ENCODE data around the gene ZSCAN10.
A peak's percentile ranks its signal among the peaks of the same experiment; 100 is the strongest.

ZSCAN10 gene

GRCh38 chr16:3065742-3066439, 33.2 kb downstream of the ZSCAN10 start:
- peak; percentile 38 for ATAC-seq (replicated peaks)
- peak overlapping the region; percentile 98 to 99 for H3K27ac Mint-ChIP-seq
- no peaks in the 10 kb centered on the region for H3K27me3 Mint-ChIP-seq
- no peak for DNase-seq
- peak overlapping the region; percentile 100 for H3K4me3 Mint-ChIP-seq
- H3K4me1 Mint-ChIP-seq (ENCODE audit: low read depth in 2 of 2), result peaks cover 51 to 57% of the 10 kb centered on the region in 2 donors
- H3K36me3 Mint-ChIP-seq (ENCODE audit: insufficient read depth), result peaks cover 56% of the 10 kb centered on the region
- no peaks in the 10 kb centered on the region for H3K9me3 Mint-ChIP-seq

GRCh38 chr16:3065069-3065741, 33.9 kb downstream of the ZSCAN10 start, which contains the start of gene IL32:
Gene IL32 (plus strand): TSS chr16:3065640. CDS start chr16:3065812, 172 bp downstream.
- peaks cover 49 to 58% of the 10 kb centered on the region in 2 donors for H3K4me1 Mint-ChIP-seq (ENCODE audit: low read depth in 2 of 2)
- ATAC-seq (replicated peaks), result peak; percentile 65
- H3K27ac Mint-ChIP-seq, result peak within 1 kb of the TSS; percentile 98 to 99
- H3K4me3 Mint-ChIP-seq, result peak within 1 kb of the TSS; percentile 100
- H3K27me3 Mint-ChIP-seq, result no peaks in the 10 kb centered on the region
- H3K36me3 Mint-ChIP-seq (ENCODE audit: insufficient read depth), result peaks cover 50% of the 10 kb centered on the region
- peak; percentile 50 to 57 (median 51) for DNase-seq
- no peaks in the 10 kb centered on the region for H3K9me3 Mint-ChIP-seq

DNA sequence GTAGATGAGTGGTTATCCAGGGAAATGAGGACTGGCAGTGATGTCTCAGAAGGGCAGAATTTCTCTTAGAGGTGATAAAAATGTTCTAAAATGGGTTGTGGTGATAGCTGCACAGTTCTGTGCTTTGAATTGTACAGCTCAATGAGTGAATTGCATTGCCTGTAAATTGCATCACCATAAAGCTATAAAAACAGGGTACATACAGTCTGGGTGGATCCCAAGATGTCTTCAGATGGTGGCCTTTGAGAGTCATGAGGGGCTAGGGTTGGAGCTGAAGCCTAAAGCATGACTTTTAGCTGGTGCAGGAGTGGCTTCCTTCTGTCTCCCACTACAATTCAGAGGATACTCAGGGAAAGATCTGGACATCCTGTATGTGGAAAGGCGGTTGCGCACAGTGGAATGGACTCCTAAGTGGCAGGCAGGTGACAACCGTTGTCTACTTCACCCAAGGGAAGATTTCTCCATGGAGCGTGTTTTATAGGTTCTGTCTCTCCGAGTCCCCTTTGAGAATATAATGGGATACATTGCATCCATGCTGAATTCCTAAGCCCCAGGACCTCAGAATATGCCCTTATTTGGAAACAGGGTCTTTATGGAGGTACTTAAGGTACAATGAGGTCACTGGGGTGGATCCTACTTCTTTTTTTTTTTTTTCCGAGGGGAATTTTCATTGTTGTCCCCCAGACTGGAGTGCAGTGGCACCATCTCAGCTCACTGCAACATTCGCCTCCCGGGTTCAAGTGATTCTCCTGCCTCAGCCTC, 35.3 kb downstream of the ZSCAN10 start:
- Mint-ChIP-seq H3K4me1 (ENCODE audit: low read depth in 2 of 2) (peaks cover 45 to 51% of the 10 kb centered on the region in 2 donors), H3K4me3 (peak overlapping the region; percentile 100), H3K27me3 (no peaks in the 10 kb centered on the region)

GRCh38 chr16:3062553-3062952, 36.5 kb downstream of the ZSCAN10 start:
- Mint-ChIP-seq H3K9me3 (no peaks in the 10 kb centered on the region), H3K27me3 (no peaks in the 10 kb centered on the region), H3K36me3 (ENCODE audit: insufficient read depth) (peaks cover 32% of the 10 kb centered on the region), H3K4me1 (ENCODE audit: low read depth in 2 of 2) (peaks cover 36 to 40% of the 10 kb centered on the region in 2 donors), H3K27ac (peak overlapping the region; percentile 98 to 99), H3K4me3 (no peak overlapping the region)
- DNase-seq (no peak), ATAC-seq (replicated peaks) (no peak)

More for the DNA sequence above, 35.3 kb downstream of the ZSCAN10 start:
- no peak for DNase-seq
- Mint-ChIP-seq H3K27ac (peak overlapping the region; percentile 98 to 99), H3K36me3 (ENCODE audit: insufficient read depth) (peaks cover 41% of the 10 kb centered on the region), H3K9me3 (no peaks in the 10 kb centered on the region)
- no peak for ATAC-seq (replicated peaks)

DNA sequence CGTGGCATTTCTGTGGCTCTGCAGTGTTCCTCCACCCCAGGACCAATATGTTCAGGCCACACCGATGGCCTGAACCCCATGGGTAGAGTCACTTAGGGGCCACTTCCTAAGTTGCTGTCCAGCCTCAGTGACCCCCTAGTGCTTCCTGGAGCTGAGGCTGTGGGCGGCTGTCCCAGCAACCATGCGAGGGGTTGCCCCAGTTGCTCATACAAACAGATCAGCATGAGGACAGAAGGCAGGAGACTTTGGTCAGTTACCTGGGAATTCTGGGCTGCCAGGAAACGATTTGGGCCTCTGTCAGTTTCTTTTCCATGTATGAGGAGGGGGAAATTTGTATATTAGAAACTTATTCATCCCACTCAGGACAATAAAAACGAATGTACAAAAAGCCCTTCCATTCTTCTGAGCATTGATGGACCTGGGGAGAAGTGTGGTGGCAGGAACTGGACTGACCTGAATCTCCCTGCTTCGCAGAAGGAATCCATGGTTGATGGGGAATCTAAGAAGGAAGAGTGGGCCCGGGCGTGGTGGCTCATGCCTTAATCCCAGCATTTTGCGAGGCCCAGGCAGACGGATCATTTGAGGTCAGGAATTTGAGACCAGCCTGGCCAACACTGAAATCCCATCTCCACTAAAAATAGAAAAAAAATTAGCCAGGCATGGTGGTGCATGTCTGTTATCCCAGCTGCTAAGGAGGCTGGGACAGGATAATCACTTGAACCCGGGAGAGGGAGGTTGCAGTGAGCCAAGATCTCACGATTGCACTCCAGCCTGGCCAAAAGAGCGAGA, 38.6 kb downstream of the ZSCAN10 start:
- Mint-ChIP-seq H3K36me3 (ENCODE audit: insufficient read depth) (peaks cover 18% of the 10 kb centered on the region), H3K27me3 (no peaks in the 10 kb centered on the region), H3K4me3 (peak overlapping the region; percentile 91 to 92), H3K9me3 (no peaks in the 10 kb centered on the region), H3K4me1 (ENCODE audit: low read depth in 2 of 2) (peaks cover 47 to 49% of the 10 kb centered on the region in 2 donors), H3K27ac (peak overlapping the region; percentile 94 to 96)
- DNase-seq (no peak), ATAC-seq (replicated peaks) (no peak)

- Mint-ChIP-seq H3K36me3 (ENCODE audit: insufficient read depth) (peaks cover 12% of the 10 kb centered on the region), H3K4me3 (peak overlapping the region; percentile 91 to 92), H3K27me3 (no peaks in the 10 kb centered on the region), H3K27ac (peak overlapping the region; percentile 94 to 96), H3K4me1 (ENCODE audit: low read depth in 2 of 2) (peaks cover 51 to 53% of the 10 kb centered on the region in 2 donors), H3K9me3 (no peaks in the 10 kb centered on the region)
- no peak for DNase-seq
- no peak for ATAC-seq (replicated peaks)
Measured at GRCh38 chr16:3059723-3060242, 39.3 kb downstream of the ZSCAN10 start.

- Mint-ChIP-seq H3K9me3 (no peaks in the 10 kb centered on the region), H3K36me3 (ENCODE audit: insufficient read depth) (peaks cover 14% of the 10 kb centered on the region), H3K4me3 (peak overlapping the region; percentile 91 to 92), H3K27me3 (no peaks in the 10 kb centered on the region), H3K27ac (peak overlapping the region; percentile 94 to 96), H3K4me1 (ENCODE audit: low read depth in 2 of 2) (peaks cover 52% of the 10 kb centered on the region in 2 donors)
- DNase-seq, result peak; percentile 82 to 90 (median 89)
- peak; percentile 85 for ATAC-seq (replicated peaks)
Measured at GRCh38 chr16:3059041-3059722, 39.9 kb downstream of the ZSCAN10 start.

- no peaks in the 10 kb centered on the region for H3K27me3 Mint-ChIP-seq
- ATAC-seq (replicated peaks) (peak; percentile 54), DNase-seq (peak in 2 of 3 experiments; percentile 30 to 51)
- H3K9me3 Mint-ChIP-seq, result no peaks in the 10 kb centered on the region
- peaks cover 18% of the 10 kb centered on the region for H3K36me3 Mint-ChIP-seq (ENCODE audit: insufficient read depth)
- H3K4me1 Mint-ChIP-seq (ENCODE audit: low read depth in 2 of 2), result peaks cover 53 to 54% of the 10 kb centered on the region in 2 donors
- H3K27ac Mint-ChIP-seq, result peak overlapping the region; percentile 60 to 96
- H3K4me3 Mint-ChIP-seq, result peak overlapping the region; percentile 91 to 92
Measured at GRCh38 chr16:3058139-3059030, 40.7 kb downstream of the ZSCAN10 start.

DNA sequence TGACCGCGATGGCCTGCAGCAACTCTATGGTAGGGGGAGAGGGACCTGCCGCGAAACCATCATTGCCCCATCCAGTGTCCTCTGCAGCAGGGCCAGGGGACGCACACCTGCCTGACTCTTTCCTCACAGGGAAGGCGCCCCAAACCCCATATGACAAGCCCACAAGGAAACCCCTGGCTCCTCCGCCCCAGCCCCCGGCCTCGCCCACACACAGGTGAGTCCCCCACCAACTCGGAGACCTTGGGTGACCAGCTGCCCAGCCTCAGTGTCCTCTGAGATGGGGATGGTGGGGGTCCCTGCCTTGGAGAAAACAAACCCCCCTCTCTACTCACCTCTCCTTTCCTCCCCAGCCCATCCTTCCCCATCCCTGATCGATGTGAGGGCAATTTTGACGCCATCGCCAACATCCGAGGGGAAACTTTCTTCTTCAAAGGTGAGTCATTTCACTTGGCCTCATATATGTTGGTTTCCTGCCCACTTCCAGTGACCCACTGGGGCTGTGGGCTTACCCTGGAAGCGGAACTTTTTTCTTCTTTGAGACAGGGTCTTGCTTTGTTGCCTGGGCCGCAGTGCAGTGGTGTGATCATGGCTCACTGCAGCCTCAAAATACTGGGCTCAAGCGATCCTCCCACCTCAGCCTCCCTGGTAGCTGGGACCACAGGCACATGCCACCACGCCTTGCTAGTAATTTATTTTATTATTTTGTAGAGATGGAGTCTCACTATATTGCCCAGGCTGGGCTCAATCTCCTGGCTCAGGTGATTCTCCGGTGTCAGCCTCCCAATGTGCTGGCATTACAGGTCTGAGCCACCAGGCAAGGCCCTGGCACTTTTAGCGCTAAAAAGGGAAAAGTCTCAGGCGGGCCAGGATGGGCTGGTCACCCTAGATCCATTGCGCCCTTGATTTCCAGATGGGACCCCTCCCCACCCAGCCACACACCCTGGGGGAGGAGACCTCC, 41.6 kb downstream of the ZSCAN10 start:
- Mint-ChIP-seq H3K27me3 (no peaks in the 10 kb centered on the region), H3K36me3 (ENCODE audit: insufficient read depth) (peaks cover 19% of the 10 kb centered on the region), H3K4me3 (peak overlapping the region; percentile 91 to 92), H3K27ac (peak overlapping the region; percentile 91), H3K4me1 (ENCODE audit: low read depth in 2 of 2) (peaks cover 48 to 50% of the 10 kb centered on the region in 2 donors), H3K9me3 (no peaks in the 10 kb centered on the region)
- no peak for ATAC-seq (replicated peaks)
- no peak for DNase-seq

DNA sequence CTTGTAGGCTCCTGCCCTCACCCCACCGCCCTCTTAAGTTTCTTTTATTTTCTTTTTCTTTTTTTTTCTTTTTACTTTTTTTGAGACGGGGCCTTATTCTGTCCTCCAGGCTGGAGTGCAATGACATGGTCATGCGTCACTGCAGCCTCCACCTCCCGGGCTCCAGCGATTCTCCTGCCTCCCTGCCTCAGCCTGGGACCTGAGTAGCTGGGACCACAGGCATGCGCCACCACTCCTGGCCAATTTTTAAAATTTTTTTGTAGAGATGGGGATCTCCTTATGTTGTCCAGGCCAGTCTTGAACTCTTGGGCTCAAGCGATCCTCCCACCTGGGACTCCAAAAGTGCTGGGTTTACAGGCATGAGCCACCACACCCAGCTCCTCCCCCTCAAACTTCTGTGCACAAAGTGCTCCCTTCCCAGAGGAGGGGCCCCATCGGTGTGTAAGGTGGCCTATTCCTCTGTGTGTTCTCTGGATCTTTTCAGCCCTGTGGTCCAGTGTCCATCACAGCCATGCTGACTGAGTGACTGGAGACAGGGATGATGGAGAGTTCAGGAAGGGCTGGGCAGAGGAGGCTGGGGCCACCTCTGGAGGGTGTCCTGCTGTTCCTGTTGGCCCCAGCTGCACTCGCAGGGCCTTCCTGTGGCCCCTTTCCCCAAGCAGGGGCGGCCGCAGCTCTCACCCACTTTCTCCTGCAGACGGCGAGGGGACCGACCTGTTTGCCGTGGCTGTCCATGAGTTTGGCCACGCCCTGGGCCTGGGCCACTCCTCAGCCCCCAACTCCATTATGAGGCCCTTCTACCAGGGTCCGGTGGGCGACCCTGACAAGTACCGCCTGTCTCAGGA, 42.5 kb downstream of the ZSCAN10 start:
- DNase-seq, result no peak
- Mint-ChIP-seq H3K36me3 (ENCODE audit: insufficient read depth) (peaks cover 22% of the 10 kb centered on the region), H3K4me1 (ENCODE audit: low read depth in 2 of 2) (peaks cover 52 to 55% of the 10 kb centered on the region in 2 donors), H3K9me3 (no peaks in the 10 kb centered on the region), H3K27me3 (no peaks in the 10 kb centered on the region), H3K27ac (peak overlapping the region; percentile 91), H3K4me3 (peak overlapping the region; percentile 91 to 92)
- ATAC-seq (replicated peaks), result no peak

Data from effector memory CD8-positive, alpha-beta T cell (primary cell).